Vagina (tissue), 2 donors: ENCODE data around the gene ZNF593OS.

Source experiments
- CTCF ChIP-seq, 3 experiments: fragments of 450-650 bp in 2 of 3; fragments of 200-600 bp in 1 of 3; sonication (generic) in 1 of 3; IDR thresholded peaks; one replicate each; pipeline ENCODE4 v1.5.1; 2017 to 2019; ENCODE audit warnings: antibody characterized with exemption in 3 of 3, mild to moderate bottlenecking in 2 of 3, moderate library complexity in 2 of 3
- POLR2AphosphoS5 ChIP-seq, 2 donors: sonication (generic); formaldehyde crosslinking; IDR thresholded peaks; one replicate each; pipeline ENCODE4 v1.9.0; 2017; ENCODE audit warnings: antibody characterized with exemption in 2 of 2, mild to moderate bottlenecking in 2 of 2, low read depth in 1 of 2; ENCODE audit not compliant: insufficient read depth in 1 of 2

DNA sequence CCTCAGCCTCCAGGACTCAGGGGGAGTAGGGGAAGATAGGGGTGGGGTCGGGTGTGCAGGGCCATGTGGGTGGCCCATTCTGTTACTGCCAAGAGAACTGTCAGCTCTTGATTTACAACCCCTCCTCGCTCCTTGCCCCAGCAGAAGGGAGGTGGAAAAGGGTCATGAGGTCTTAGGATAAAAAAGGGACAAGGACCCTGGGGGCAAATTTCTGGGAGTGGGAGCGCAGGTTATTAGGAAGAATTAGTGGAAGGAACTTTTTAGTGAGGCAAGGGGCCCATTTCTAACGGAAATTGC lies 11.9 kb downstream of the ZNF593OS start:
- no peak for TF ChIP-seq CTCF (IDR thresholded peaks at IDR 0.05)
- no peak for TF ChIP-seq POLR2AphosphoS5 (IDR thresholded peaks at IDR 0.05; ENCODE audit: insufficient read depth in 1 of 2, low read depth in 1 of 2)
